PC-3 (cell line): ENCODE measurements around the gene STAT6. TPM values are rescaled to one million over a fixed set of nuclear protein-coding genes. Genes with fewer than 3 reads are reported as not detected.

Experiments
- ATAC-seq: fragments of 200-7000 bp; cut with Tn5 transposase; 2 replicates; pipeline ENCODE4 v1.9.1; 2020; ENCODE audit warnings: mild to moderate bottlenecking, moderate library complexity
- BruUV-seq: library from RNA; stranded (reverse); fragments of 400-500 nt; replicated peaks from 2 replicates; lab custom pipeline; 2021; lab: Mats Ljungman, UMichigan
- CTCF ChIA-PET: fragments of 300-600 bp; sonication (Branson Sonifier 250); formaldehyde crosslinking; loops from one replicate; lab custom pipeline; 2022; ENCODE audit warnings: antibody characterized with exemption; lab: Charles Lee
- POLR2A ChIA-PET: fragments of 300-600 bp; sonication (Branson Sonifier 250); formaldehyde crosslinking; loops from one replicate; lab custom pipeline; 2022; ENCODE audit warnings: antibody characterized with exemption; ENCODE audit not compliant: unreplicated experiment; lab: Charles Lee
- DNase-seq: peaks from one replicate; pipeline ENCODE4 v3.0.0-alpha.2; 2015
- H2AFZ ChIP-seq: fragments of 300-600 bp; sonication (generic); 2 replicates; pipeline ENCODE4 v1.6.0; 2016; ENCODE audit warnings: antibody characterized with exemption, low read length
- H3F3A ChIP-seq: fragments of 300-600 bp; sonication (generic); one replicate; pipeline ENCODE4 v1.6.0; 2017; ENCODE audit warnings: antibody characterized with exemption, low read length, control low read depth, mild to moderate bottlenecking; ENCODE audit not compliant: unreplicated experiment
- H3K27ac ChIP-seq: fragments of 300-600 bp; sonication (generic); 2 replicates; pipeline ENCODE4 v1.5.1; 2016; ENCODE audit warnings: mild to moderate bottlenecking, low read length
- H3K27me3 ChIP-seq: fragments of 300-600 bp; sonication (generic); 2 replicates; pipeline ENCODE4 v1.6.1; 2016; ENCODE audit warnings: low read length, mixed read lengths
- H3K36me3 ChIP-seq: fragments of 300-600 bp; sonication (generic); 2 replicates; pipeline ENCODE4 v1.6.1; 2016; ENCODE audit warnings: low read depth, mixed run types, low read length, mixed read lengths
- H3K4me1 ChIP-seq: fragments of 300-600 bp; sonication (generic); 2 replicates; pipeline ENCODE4 v1.5.1; 2016; ENCODE audit warnings: low read length; ENCODE audit not compliant: insufficient read depth
- H3K4me2 ChIP-seq: fragments of 300-600 bp; sonication (generic); 2 replicates; pipeline ENCODE4 v1.6.0; 2016; ENCODE audit warnings: low read length
- H3K4me3 ChIP-seq: fragments of 300-600 bp; sonication (generic); 2 replicates; pipeline ENCODE4 v1.5.1; 2016; ENCODE audit warnings: mild to moderate bottlenecking, low read length, mixed read lengths
- H3K79me2 ChIP-seq: fragments of 300-600 bp; sonication (generic); 2 replicates; pipeline ENCODE4 v1.6.1; 2017; ENCODE audit warnings: low read length, mixed read lengths
- H3K9ac ChIP-seq: fragments of 300-600 bp; sonication (generic); 2 replicates; pipeline ENCODE4 v1.6.0; 2016; ENCODE audit warnings: mild to moderate bottlenecking, low read length
- H3K9me2 ChIP-seq: fragments of 300-600 bp; sonication (generic); replicated peaks from 2 replicates; pipeline ENCODE4 v1.6.1; 2016; ENCODE audit warnings: mixed run types, low read length, mixed read lengths
- H3K9me3 ChIP-seq: fragments of 300-600 bp; sonication (generic); 2 replicates; pipeline ENCODE4 v1.6.1; 2016; ENCODE audit warnings: low read length, mixed read lengths
- H4K20me1 ChIP-seq: fragments of 300-600 bp; sonication (generic); 2 replicates; pipeline ENCODE4 v1.6.1; 2016; ENCODE audit warnings: low read length, mixed read lengths
- EZH2 ChIP-seq: fragments of 300-600 bp; sonication (generic); IDR thresholded peaks from one replicate; pipeline ENCODE4 v1.6.1; 2017; ENCODE audit warnings: antibody characterized with exemption, mild to moderate bottlenecking, low read length; ENCODE audit not compliant: unreplicated experiment
- EZH2phosphoT487 ChIP-seq: fragments of 300-600 bp; sonication (generic); IDR thresholded peaks from 2 replicates; pipeline ENCODE4 v1.6.1; 2018; ENCODE audit warnings: mild to moderate bottlenecking, antibody characterized with exemption, low read length, borderline replicate concordance
- intact Hi-C: fragments of 100-400 bp; cut with micrococcal nuclease; formaldehyde crosslinking; loops from 2 replicates; pipeline ENCODE4 v1.9.0; 2023
- total RNA-seq: library from RNA; depleted of rRNA; stranded (reverse); fragments of >200 nt; gene quantifications from 2 replicates; pipeline ENCODE4 v1.2.3, GENCODE V29; 2014
- TF ChIP-seq, protein P1 (sequence below): fragments of 300-600 bp; sonication (generic); conservative IDR thresholded peaks from 2 replicates; pipeline ENCODE4 v1.5.1; 2017; ENCODE audit warnings: antibody characterized with exemption, low read depth, mild to moderate bottlenecking, low read length

STAT6 gene
- total RNA-seq, 1 experiment from 2014 or later, result 28.4 TPM

DNA sequence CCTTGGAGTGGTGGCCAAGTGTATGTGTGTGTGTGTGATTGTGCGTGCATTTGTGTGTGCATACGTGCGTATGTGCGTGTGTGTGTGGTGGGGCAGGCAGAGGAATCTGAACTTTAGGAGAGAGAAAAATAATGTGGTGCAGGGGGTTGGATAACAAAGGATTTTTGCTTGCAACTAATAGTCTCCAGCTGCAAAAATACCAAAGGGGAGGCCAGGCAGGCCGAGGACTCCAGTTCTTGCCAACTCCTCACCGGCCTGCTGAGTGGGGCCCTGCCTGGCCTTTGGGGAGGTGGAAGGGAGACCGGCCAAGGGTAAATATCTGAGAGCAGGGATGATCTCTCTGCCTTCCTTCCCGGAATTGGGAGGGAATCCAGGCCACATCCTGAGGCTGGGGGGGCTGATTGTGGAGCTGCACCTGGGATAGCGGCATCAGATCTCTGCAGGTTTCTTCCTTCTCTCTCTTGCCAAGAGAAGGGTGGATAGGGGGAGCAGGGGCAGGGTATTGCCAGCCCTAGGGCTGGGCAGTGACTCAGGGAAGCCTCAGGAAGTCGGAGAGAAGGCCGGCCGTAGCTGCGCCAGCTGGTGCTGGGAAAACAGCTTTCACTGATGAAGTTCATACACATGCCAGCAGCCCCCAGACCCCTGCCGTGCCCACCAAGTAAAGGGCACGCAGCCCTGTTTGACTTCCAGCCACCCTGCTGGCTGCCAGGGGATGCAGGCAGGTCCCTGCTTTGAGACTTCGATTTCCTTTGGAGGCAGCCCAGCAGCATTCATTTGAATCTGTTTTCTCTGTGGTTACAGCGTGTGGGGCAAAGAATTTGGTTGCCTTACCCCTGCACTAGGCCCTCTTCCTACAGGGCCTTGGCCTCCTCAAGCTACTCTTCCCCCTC, 40.8 kb upstream of the STAT6 start:
- peak overlapping the region; percentile 64 for H2AFZ ChIP-seq
- CTCF ChIA-PET, result interaction anchor here (1.0 kb wide), 1 partner anchor 27 kb away, joined by 4 read pairs; no protein-coding TSS in a partner anchor
- H3K36me3 ChIP-seq, result no peaks in the 10 kb centered on the region
- POLR2A ChIA-PET, result interaction anchor here (0.5 to 0.6 kb wide), 2 partner anchors 24 to 38 kb away, joined by 3 to 7 read pairs; partner anchors contain the start of gene LRP1
- H3K27ac ChIP-seq, result peak overlapping the region; percentile 83
- no peaks in the 10 kb centered on the region for H3K79me2 ChIP-seq
- no peaks in the 10 kb centered on the region for H3K9me2 ChIP-seq
- H3F3A ChIP-seq, result no peaks in the 10 kb centered on the region
- TF ChIP-seq EZH2phosphoT487, result no peak
- TF ChIP-seq, protein P1, sequence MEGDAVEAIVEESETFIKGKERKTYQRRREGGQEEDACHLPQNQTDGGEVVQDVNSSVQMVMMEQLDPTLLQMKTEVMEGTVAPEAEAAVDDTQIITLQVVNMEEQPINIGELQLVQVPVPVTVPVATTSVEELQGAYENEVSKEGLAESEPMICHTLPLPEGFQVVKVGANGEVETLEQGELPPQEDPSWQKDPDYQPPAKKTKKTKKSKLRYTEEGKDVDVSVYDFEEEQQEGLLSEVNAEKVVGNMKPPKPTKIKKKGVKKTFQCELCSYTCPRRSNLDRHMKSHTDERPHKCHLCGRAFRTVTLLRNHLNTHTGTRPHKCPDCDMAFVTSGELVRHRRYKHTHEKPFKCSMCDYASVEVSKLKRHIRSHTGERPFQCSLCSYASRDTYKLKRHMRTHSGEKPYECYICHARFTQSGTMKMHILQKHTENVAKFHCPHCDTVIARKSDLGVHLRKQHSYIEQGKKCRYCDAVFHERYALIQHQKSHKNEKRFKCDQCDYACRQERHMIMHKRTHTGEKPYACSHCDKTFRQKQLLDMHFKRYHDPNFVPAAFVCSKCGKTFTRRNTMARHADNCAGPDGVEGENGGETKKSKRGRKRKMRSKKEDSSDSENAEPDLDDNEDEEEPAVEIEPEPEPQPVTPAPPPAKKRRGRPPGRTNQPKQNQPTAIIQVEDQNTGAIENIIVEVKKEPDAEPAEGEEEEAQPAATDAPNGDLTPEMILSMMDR, result 0 out of 2 replicates have a peak, but pooled peaks have one; percentile 21
- peak overlapping the region; percentile 23; the same call in 1 of the 2 replicates for H3K4me3 ChIP-seq
- no peaks in the 10 kb centered on the region for H3K27me3 ChIP-seq
- H3K9ac ChIP-seq, result peak overlapping the region; percentile 47; the same call in 1 of the 2 replicates
- H3K4me2 ChIP-seq, result peak overlapping the region; percentile 73
- no peaks in the 10 kb centered on the region for H4K20me1 ChIP-seq
- H3K9me3 ChIP-seq, result no peaks in the 10 kb centered on the region
- H3K4me1 ChIP-seq, result peaks cover 28% of the 10 kb centered on the region
- no TSS peak for BruUV-seq
- intact Hi-C loops, result loop anchor here (1.0 to 2.0 kb wide), 2 partner anchors 13 to 25 kb away; no protein-coding TSS in a partner anchor
- ATAC-seq, result peak; percentile 97
- DNase-seq, result peak; percentile 81

DNA sequence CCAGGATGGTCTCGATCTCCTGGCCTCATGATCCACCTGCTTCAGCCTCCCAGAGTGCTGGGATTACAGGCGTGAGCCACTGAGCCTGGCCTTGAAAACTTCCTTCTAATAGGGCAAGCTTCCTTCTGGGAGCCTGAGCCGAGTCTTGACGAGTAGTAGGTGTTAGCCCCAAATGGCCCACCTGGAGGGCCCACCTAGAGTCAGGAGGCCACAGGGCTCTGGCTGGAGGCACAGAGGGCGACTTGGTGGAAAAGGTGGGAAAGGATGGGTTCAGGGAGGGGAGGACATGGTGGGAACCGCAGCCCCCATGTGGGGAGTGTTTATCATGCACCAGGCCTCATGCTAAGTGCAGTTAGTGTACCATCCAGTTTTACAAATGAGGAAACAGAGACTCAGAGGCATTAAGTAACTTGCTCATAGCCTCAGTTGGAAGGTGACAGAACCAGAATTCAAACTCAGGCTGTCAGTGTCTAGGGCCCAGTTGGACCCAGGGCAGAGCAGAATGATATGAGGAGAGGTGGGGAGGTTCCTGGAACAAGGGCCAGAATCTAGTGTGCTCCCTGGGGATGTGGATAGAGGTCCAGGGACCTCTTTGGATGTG, 39.3 kb upstream of the STAT6 start:
- Histone ChIP-seq H3K9me2 (no peaks in the 10 kb centered on the region), H3K9me3 (no peaks in the 10 kb centered on the region), H3K79me2 (no peaks in the 10 kb centered on the region), H4K20me1 (no peaks in the 10 kb centered on the region), H3F3A (no peaks in the 10 kb centered on the region), H3K4me3 (no peak overlapping the region), H3K27ac (no peak overlapping the region), H3K9ac (no peak overlapping the region), H2AFZ (no peak overlapping the region), H3K27me3 (no peaks in the 10 kb centered on the region), H3K36me3 (no peaks in the 10 kb centered on the region), H3K4me1 (peaks cover 28% of the 10 kb centered on the region), H3K4me2 (no peak overlapping the region)
- DNase-seq, result no peak
- ATAC-seq, result no peak
- CTCF ChIA-PET, result no interaction called here
- TF ChIP-seq, protein P1, result no peak
- TF ChIP-seq EZH2phosphoT487 (no peak), EZH2 (no peak)
- intact Hi-C loops, result no loop called here
- POLR2A ChIA-PET, result no interaction called here
- BruUV-seq, result no TSS peak
